GM19468 (cell line): ENCODE results near the gene RBL1.

Source experiments
- ATAC-seq: cut with Tn5 transposase; IDR thresholded peaks from one replicate; pipeline ENCODE4 v1.9.1; 2021; ENCODE audit warnings: mild to moderate bottlenecking, moderate library complexity, moderate number of reproducible peaks; ENCODE audit not compliant: unreplicated experiment; ENCODE audit errors: extremely low read depth

The RBL1 gene

DNA sequence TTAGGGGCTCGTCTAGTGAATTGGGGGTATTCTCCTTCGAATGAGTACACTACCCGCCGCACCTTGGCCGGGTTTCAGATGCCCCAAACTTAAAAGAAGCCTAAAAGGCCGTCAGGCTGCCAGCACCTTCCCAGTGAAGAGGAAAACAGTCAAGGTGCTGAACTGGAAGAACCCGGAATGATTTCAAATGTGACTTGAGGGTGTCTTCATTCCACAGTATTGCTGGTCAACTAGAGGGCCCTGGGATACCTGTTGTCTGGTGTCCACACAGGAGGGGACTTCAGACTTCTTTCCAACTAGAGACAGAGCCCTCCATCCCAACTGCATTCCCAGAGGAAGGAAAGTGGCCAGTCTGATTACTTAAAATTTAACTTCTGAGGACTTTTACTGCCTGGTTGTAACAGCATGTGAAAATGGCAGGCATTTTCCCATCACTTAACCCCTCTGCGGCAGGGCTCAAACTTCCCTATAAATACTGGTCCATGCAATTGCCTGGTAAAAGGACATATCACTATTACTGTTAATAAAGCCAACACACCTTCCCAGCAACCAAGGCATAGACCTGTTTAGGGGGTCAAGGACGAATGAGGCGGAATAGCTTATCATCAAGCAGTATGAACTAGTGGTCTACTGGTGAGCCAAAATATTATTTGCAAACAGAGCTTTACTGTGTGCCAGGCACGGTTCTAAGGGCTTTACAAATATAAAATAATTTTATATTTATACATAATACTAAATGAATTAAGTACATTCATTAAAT, 143.6 kb downstream of the RBL1 start:
- ATAC-seq = no peak

DNA sequence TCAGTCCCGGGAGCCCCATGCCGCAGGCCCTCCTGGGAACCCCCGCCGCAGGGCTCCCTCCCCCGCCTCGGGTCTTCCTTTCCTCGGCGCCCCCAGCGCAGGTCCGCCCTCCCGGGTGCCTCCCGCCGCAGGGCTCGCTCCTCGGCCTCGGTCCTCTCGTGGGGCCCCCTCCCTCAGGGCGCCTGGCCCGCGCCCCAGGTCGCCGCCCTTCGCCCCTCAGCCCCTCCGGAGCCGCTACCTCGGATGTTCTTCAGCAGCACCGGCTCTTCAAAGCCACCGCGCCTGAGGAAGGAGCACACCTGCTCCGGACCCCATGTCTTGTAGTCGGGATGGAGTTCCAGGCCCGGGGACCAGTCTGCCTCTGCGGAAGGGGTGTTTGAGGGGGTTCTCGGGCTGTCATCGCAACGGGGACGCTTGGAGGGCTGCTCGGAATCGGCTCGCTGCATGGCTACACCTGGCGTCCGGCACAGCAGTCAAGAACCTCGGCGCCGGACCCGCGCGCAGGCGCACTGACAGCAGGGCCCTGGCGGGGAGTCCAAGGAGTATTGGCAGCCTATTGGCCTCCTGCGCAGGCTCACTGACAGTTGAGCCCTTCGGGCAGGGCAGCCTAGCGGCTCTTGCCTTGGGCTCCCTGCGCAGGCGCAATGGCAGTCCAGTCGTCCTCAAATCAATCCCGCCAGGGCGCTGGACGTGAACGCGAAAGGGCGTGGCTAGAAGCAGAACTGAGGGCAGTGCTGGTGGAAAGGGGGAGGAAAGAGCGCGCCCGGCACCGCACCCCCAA, 144.4 kb downstream of the RBL1 start, which contains the start of gene SAMHD1:
Gene SAMHD1 (minus strand): TSS at position 511 of the 781 bp plus-strand sequence. CDS start 65 bp downstream, at position 446.
- peak; percentile 80 for ATAC-seq

DNA sequence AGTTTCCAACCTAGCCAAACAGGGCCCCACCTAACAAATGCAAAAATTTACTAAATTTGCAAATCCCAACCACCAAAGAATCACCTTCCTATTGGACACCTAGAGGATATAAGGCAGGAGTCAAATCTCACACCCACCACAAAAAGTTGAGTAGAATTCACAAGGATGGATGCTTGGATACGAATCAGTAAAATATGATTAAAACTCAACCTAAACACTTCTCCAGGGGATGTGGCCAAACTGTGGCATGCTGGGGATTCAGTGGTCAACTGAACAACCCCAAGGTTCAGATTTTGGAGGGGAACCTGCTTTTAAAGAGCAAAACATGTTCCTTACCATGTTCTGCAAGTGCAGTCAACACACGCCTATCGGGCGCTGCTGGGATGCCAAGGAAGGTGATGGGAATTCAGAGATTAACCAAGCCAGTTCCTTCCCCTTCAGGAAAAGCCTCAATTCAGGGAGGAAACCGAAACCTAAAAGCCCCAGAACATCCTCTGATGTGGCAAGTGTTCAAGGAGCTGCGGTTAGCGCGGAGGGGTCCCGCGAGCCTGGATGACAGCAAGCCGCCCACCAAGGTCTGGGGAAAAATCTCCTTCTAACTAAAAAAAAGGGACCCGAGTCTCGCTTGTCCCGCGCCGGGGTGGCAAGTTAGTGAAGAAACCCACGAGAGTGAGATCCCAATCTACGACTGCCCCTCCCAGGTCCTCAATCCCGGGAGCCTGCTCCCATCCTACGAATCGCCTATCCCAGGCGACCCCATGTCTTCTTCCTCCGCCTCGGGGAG, 145.2 kb downstream of the RBL1 start:
- no peak for ATAC-seq
